H1 (cell line): ENCODE measurements around the gene LRRC42. TPM values are rescaled to one million over a fixed set of nuclear protein-coding genes. Genes with fewer than 3 reads are reported as not detected.

Source experiments
- CHD7 ChIP-seq: fragments of 300-600 bp; sonication (generic); IDR thresholded peaks from 2 replicates; pipeline ENCODE4 v1.7.1; 2012; ENCODE audit warnings: low read length, moderate library complexity, mild to moderate bottlenecking, inconsistent platforms; ENCODE audit not compliant: insufficient replicate concordance
- polyA plus RNA-seq, 7 experiments: library from polyadenylated mRNA; depleted of rRNA in 3 of 7; stranded (reverse) in 5 of 7; unstranded in 2 of 7; fragments of >200 nt in 5 of 7; fragments of 200-250 nt in 2 of 7; gene quantifications; 1 replicate in 5 of 7; 2 replicates in 1 of 7; 4 replicates in 1 of 7; pipeline versions ENCODE4 v1.2.1 to v1.2.3, GENCODE V29; 2011 to 2013; ENCODE audit warnings: missing spikeins in 2 of 7, mixed read lengths in 2 of 7
- total RNA-seq: library from RNA; stranded (reverse); fragmentation: NEBNext Ultra II Directional; extraction: Animal tissue kit (Norgen Biotek cat#: 25700); gene quantifications from 2 replicates; pipeline ENCODE4 v1.2.1, GENCODE V29; 2021

LRRC42 gene
- total and polyA plus RNA-seq, 2 of the 8 experiments (the other 6 are each of a cell fraction or from before 2014, with no cell fraction given) = 38.2 to 54.1 TPM

DNA sequence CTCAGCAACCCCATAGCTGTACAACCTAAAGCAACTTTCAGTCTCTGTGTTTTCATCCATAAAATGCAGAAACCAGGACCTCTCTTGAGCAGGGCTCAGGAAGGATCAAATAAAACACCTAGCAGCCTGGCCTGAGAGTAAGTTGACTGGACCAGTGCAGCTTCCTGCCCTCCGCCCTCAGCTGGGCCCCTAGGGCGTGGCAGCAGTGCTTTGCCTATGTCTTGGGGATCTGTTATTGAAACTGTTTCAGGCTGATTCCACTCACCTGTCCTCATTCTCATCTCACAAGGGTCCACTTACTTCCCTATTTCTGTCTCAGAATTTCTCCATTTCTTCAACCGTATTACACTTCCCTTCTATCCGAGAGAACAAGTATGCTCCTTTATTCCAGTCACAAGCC lies 17.3 kb downstream of the LRRC42 start (continued):
- no peak for TF ChIP-seq CHD7
